Calu3 (cell line): Measurements from ENCODE around the gene CYTH1. TPM values are rescaled to one million over a fixed set of nuclear protein-coding genes. Genes with fewer than 3 reads are reported as not detected.

Experiments
- BruUV-seq: library from RNA; stranded (reverse); fragments of 400-500 nt; replicated peaks from 2 replicates; lab custom pipeline; 2021; lab: Mats Ljungman, UMichigan
- CTCF ChIA-PET: fragments of 300-600 bp; sonication (Branson Sonifier 250); formaldehyde crosslinking; loops from one replicate; lab custom pipeline; 2022; ENCODE audit warnings: antibody characterized with exemption; lab: Charles Lee
- DNase-seq: peaks from one replicate; pipeline ENCODE4 v3.0.0; 2022
- H3K27ac Mint-ChIP-seq: one replicate; pipeline ENCODE4 v1.8.0; 2022; ENCODE audit warnings: mixed read lengths; ENCODE audit not compliant: unreplicated experiment
- H3K27me3 Mint-ChIP-seq: one replicate; pipeline ENCODE4 v1.8.0; 2022; ENCODE audit warnings: mixed read lengths; ENCODE audit not compliant: unreplicated experiment
- H3K36me3 Mint-ChIP-seq: one replicate; pipeline ENCODE4 v1.8.0; 2022; ENCODE audit warnings: mild to moderate bottlenecking, moderate library complexity, mixed read lengths; ENCODE audit not compliant: insufficient read depth, unreplicated experiment
- H3K4me1 Mint-ChIP-seq: one replicate; pipeline ENCODE4 v1.8.0; 2022; ENCODE audit warnings: mild to moderate bottlenecking, low read depth, mixed read lengths; ENCODE audit not compliant: unreplicated experiment
- H3K4me3 Mint-ChIP-seq: one replicate; pipeline ENCODE4 v1.8.0; 2022; ENCODE audit warnings: mild to moderate bottlenecking, low read depth, moderate library complexity, mixed read lengths; ENCODE audit not compliant: unreplicated experiment
- H3K9me3 Mint-ChIP-seq: one replicate; pipeline ENCODE4 v1.8.0; 2022; ENCODE audit warnings: low read depth, mixed read lengths; ENCODE audit not compliant: unreplicated experiment
- intact Hi-C: fragments of 100-400 bp; cut with micrococcal nuclease; formaldehyde crosslinking; loops from one replicate; pipeline ENCODE4 v1.10.0; 2022; ENCODE audit not compliant: unreplicated experiment
- total RNA-seq: library from RNA; stranded (reverse); gene quantifications from 2 replicates; pipeline ENCODE4 v1.2.3, GENCODE V29; 2022
- TF ChIP-seq, protein P1 (sequence below): fragments of 200-600 bp; IDR thresholded peaks from one replicate; pipeline ENCODE4 v1.8.0; 2022; ENCODE audit warnings: antibody characterized with exemption; ENCODE audit not compliant: unreplicated experiment

The CYTH1 gene
- total RNA-seq, 1 experiment from 2014 or later: 40.5 TPM

DNA sequence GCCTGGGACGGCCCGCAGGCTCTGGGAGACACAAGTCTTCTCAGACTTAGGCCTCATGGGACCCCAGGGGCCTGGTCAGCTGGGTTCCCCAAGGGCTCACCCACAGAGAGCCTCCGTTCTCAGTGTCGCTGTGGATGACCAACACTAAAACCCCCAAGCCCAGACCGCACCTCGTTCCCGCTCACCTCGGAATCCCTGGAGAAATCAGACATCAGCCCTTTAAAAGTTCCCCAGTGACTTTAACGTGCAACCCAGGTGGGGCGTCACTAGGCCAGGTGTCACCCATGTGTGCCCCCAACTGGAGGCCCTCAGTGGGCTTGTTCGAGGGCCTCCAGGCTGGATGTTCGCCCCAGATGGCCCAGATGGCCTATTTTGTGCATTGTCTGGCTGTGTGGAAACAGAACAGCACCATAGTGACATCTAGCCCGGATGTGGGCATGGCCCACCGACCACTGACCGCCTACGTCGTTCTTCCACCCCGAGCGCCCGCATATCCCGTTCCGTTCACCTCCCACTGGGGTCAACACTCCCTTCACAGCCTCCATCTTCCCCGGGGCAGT lies 152.6 kb downstream of the CYTH1 start:
- TF ChIP-seq, protein P1, sequence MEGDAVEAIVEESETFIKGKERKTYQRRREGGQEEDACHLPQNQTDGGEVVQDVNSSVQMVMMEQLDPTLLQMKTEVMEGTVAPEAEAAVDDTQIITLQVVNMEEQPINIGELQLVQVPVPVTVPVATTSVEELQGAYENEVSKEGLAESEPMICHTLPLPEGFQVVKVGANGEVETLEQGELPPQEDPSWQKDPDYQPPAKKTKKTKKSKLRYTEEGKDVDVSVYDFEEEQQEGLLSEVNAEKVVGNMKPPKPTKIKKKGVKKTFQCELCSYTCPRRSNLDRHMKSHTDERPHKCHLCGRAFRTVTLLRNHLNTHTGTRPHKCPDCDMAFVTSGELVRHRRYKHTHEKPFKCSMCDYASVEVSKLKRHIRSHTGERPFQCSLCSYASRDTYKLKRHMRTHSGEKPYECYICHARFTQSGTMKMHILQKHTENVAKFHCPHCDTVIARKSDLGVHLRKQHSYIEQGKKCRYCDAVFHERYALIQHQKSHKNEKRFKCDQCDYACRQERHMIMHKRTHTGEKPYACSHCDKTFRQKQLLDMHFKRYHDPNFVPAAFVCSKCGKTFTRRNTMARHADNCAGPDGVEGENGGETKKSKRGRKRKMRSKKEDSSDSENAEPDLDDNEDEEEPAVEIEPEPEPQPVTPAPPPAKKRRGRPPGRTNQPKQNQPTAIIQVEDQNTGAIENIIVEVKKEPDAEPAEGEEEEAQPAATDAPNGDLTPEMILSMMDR: no peak
- no TSS peak for BruUV-seq
- peaks cover 19% of the 10 kb centered on the region for H3K27me3 Mint-ChIP-seq
- no peaks in the 10 kb centered on the region for H3K9me3 Mint-ChIP-seq
- H3K36me3 Mint-ChIP-seq: peaks cover 7% of the 10 kb centered on the region
- CTCF ChIA-PET: no interaction called here
- H3K4me3 Mint-ChIP-seq: no peak overlapping the region
- no peak for DNase-seq
- H3K27ac Mint-ChIP-seq: no peak overlapping the region
- intact Hi-C loops: no loop called here
- H3K4me1 Mint-ChIP-seq: no peaks in the 10 kb centered on the region

DNA sequence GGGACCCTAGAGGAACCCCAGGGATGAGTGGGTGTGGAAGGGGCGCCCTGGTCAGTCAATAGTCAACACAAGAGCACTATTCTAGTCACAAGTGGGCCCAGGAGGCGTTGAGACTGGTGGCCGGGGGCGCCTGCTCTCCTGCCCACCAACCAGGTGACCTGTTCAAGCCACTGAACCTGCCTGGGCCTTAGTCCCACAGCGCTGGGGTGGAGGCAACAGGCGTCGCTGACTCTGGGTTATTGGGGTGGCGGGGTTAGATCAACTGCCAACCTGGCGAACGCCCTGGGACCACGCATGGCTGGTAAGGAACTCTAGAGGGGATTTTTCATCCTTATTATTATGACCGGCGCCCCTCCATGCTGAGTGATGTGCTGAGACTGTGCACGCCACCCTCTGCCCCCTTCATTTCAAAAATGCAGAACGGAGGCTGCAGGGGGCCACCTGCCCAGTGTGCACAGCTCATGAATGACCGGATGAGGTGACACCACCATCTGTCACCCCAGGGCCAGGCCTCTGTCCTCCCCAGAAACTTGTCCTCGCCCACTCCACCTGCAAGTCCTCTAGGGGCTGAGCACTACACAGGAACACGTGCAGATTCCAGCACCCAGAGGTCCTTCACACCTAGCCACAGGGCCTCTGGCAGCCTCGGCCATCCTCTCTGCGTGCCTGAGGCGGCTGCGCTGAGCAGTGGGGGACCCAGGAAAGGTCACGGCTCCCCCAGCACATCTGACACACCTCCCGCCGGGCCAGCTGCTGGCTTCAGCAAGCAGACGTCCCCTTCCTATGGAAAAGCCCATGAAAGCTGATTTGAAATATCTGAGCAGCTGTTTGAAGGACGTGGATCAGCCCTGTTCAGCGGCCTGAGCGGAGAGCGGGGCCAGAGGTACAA lies 153.3 kb downstream of the CYTH1 start:
- H3K4me3 Mint-ChIP-seq: no peak overlapping the region
- no TSS peak for BruUV-seq
- peaks cover 19% of the 10 kb centered on the region for H3K27me3 Mint-ChIP-seq
- TF ChIP-seq, protein P1: no peak
- H3K36me3 Mint-ChIP-seq: peaks cover 9% of the 10 kb centered on the region
- no peak overlapping the region for H3K27ac Mint-ChIP-seq
- no peaks in the 10 kb centered on the region for H3K9me3 Mint-ChIP-seq
- intact Hi-C loops: no loop called here
- CTCF ChIA-PET: no interaction called here
- no peak for DNase-seq
- no peaks in the 10 kb centered on the region for H3K4me1 Mint-ChIP-seq

DNA sequence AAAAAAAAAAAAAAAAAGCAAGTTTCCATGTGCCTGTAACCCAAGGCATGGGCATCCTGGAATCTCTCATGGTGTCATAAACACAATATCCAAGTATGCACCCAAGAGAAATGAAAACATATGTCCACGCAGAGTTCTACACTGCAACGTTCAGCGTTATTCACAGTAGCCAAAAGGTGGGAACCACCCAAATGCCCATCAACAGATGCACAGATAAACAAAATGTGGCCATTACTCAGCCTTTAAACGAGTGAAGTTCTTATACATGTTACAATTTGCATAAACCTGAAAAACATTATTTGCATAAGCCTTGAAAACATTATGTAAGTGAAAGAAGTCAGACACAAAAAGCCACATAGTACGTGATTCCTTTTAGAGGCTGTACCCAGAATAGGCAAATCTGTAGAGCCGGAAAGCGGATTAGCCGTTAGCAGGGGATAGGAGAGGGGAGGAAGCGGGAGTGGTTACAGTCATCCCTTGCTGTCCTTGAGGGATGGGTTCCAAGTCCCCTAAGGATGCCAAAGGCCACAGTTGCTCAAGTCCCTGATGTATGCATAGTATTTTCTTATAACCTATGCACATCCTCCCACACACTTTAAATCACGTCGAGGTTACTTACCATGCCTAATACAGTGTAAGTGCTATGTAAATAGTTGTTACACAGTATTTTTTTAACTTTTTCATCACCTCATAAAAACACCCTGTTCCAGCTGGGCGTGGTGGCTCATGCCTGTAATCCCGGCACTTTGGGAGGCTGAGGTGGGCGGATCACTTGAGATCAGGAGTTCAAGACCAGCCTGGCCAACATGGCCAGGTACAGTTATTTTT lies 157.5 kb downstream of the CYTH1 start:
- no peaks in the 10 kb centered on the region for H3K4me1 Mint-ChIP-seq
- CTCF ChIA-PET: interaction anchor here (0.6 kb wide), 1 partner anchor 64 kb away, joined by 5 read pairs; no protein-coding TSS in a partner anchor
- H3K4me3 Mint-ChIP-seq: no peak overlapping the region
- intact Hi-C loops: no loop called here
- no TSS peak for BruUV-seq
- H3K27ac Mint-ChIP-seq: no peak overlapping the region
- no peaks in the 10 kb centered on the region for H3K9me3 Mint-ChIP-seq
- no peak for DNase-seq
- TF ChIP-seq, protein P1: no peak
- peaks cover 9% of the 10 kb centered on the region for H3K36me3 Mint-ChIP-seq
- H3K27me3 Mint-ChIP-seq: peaks cover 29% of the 10 kb centered on the region

Other genes with a start within 250 kb of the CYTH1 start
- gene DNAH17, start 204.9 kb downstream of the CYTH1 start, total RNA-seq: 0.19 and 0.61 TPM in 2 replicates
- 79.5 and 84.3 TPM in 2 replicates for gene USP36, start 58.5 kb upstream of the CYTH1 start, total RNA-seq
- 4.6 and 6.0 TPM in 2 replicates for gene CEP295NL, start 120.9 kb upstream of the CYTH1 start, total RNA-seq
- 246 and 262 TPM in 2 replicates for gene TIMP2, start 143.1 kb upstream of the CYTH1 start, total RNA-seq
- 747 and 1,100 TPM in 2 replicates for gene LGALS3BP, start 197.7 kb upstream of the CYTH1 start, total RNA-seq
- gene CANT1, start 227.5 kb upstream of the CYTH1 start, total RNA-seq: 95.7 and 115 TPM in 2 replicates
- gene C1QTNF1, start 241.9 kb upstream of the CYTH1 start, total RNA-seq: 3.1 and 3.3 TPM in 2 replicates